K562 (cell line): ENCODE results near the gene WDFY2. TPM values are rescaled to one million over a fixed set of nuclear protein-coding genes. Genes with fewer than 3 reads are reported as not detected.

ENCODE experiments used
- ATAC-seq: fragments of 200-7000 bp; cut with Tn5 transposase; 3 replicates; pipeline ENCODE4 v1.9.1; 2020; ENCODE audit warnings: moderate library complexity
- BruUV-seq: library from RNA; stranded (reverse); fragments of 400-500 nt; replicated peaks from 2 replicates; lab custom pipeline; 2021; lab: Mats Ljungman, UMichigan
- CTCF ChIA-PET: fragments of 300-600 bp; formaldehyde crosslinking; extraction: SDS; loops from one replicate; lab custom pipeline; 2021; ENCODE audit warnings: low intra/inter-chr PET ratio; lab: Yijun Ruan, JAX
- POLR2A ChIA-PET: fragments of 300-600, 350-650 bp; sonication (Branson Sonifier 250); formaldehyde crosslinking; extraction: SDS; loops from one replicate; lab custom pipeline; 2021; ENCODE audit warnings: antibody characterized with exemption, inconsistent platforms; lab: Yijun Ruan, JAX
- DNase-seq, 4 experiments: peaks; one replicate each; pipeline versions ENCODE4 v3.0.0 to v3.0.0-alpha.2; 2011 to 2018; ENCODE audit warnings: low spot score in 3 of 4, mixed read lengths in 3 of 4; ENCODE audit errors: extremely low read depth in 1 of 4
- FAIRE-seq: peaks from 2 replicates; lab custom pipeline; 2011; peaks lifted over from hg19 to GRCh38; lab: Jason Lieb, UNC
- H2AFZ ChIP-seq: 2 replicates; pipeline ENCODE4 v1.6.0; 2011; ENCODE audit warnings: low read depth, low read length, control low read depth, inconsistent platforms
- H3K27ac ChIP-seq: fragments of 200-600 bp; 3 replicates; pipeline ENCODE4 v1.8.0; 2011; ENCODE audit warnings: low read depth, mild to moderate bottlenecking, control low read depth, inconsistent platforms, low read length, moderate library complexity, mixed read lengths; ENCODE audit errors: extremely low read depth
- H3K27me3 ChIP-seq, 2 experiments: fragments of 300-600 bp in 1 of 2; 2 replicates in 1 of 2; 3 replicates in 1 of 2; pipeline versions ENCODE4 v1.6.0 to v1.8.0; 2011; ENCODE audit warnings: inconsistent platforms in 2 of 2, low read length in 2 of 2, mild to moderate bottlenecking in 1 of 2, mixed read lengths in 1 of 2, moderate library complexity in 1 of 2; ENCODE audit not compliant: control insufficient read depth in 2 of 2, insufficient read depth in 2 of 2
- H3K36me3 ChIP-seq: fragments of 300-600 bp; 3 replicates; pipeline ENCODE4 v1.8.0; 2011; ENCODE audit warnings: mild to moderate bottlenecking, low read length, inconsistent platforms; ENCODE audit not compliant: control insufficient read depth, insufficient read depth
- H3K4me1 ChIP-seq, 2 experiments: fragments of 200-600 bp in 1 of 2; replicated peaks in 1 of 2; 2 replicates in 1 of 2; 3 replicates in 1 of 2; pipeline versions ENCODE4 v1.5.1 to v1.8.0; 2011; ENCODE audit warnings: inconsistent platforms in 2 of 2, low read length in 2 of 2, mild to moderate bottlenecking in 1 of 2, mixed read lengths in 1 of 2, moderate library complexity in 1 of 2; ENCODE audit not compliant: control insufficient read depth in 2 of 2, insufficient read depth in 2 of 2
- H3K4me2 ChIP-seq: 2 replicates; pipeline ENCODE4 v1.6.1; 2011; ENCODE audit warnings: low read length, control low read depth, inconsistent platforms, mixed read lengths; ENCODE audit not compliant: insufficient read depth
- H3K4me3 ChIP-seq: fragments of 200-600 bp; sonication (generic), shearing (Covaris generic); 2 replicates; pipeline ENCODE4 v1.5.1; 2016; ENCODE audit warnings: control low read depth, inconsistent platforms
- H3K79me2 ChIP-seq: fragments of 200-600 bp; 3 replicates; pipeline ENCODE4 v1.8.0; 2011; ENCODE audit warnings: low read length, inconsistent platforms; ENCODE audit not compliant: control insufficient read depth, insufficient read depth
- H3K9ac ChIP-seq, 2 experiments: 2 replicates each; pipeline versions ENCODE4 v1.6.0 to v1.6.1; 2011; ENCODE audit warnings: low read depth in 2 of 2, low read length in 2 of 2, control low read depth in 1 of 2, inconsistent platforms in 1 of 2, mild to moderate bottlenecking in 1 of 2, mixed read lengths in 1 of 2; ENCODE audit not compliant: insufficient read depth in 1 of 2
- H3K9me1 ChIP-seq: one replicate; pipeline ENCODE4 v1.6.0; 2011; ENCODE audit warnings: inconsistent platforms, mild to moderate bottlenecking, low read length, moderate library complexity; ENCODE audit not compliant: control insufficient read depth, insufficient read depth
- H3K9me3 ChIP-seq: replicated peaks from 2 replicates; pipeline ENCODE4 v1.5.1; 2011; ENCODE audit warnings: low read depth, low read length, inconsistent platforms; ENCODE audit not compliant: control insufficient read depth, insufficient read depth
- H4K20me1 ChIP-seq: replicated peaks from 2 replicates; pipeline ENCODE4 v1.6.1; 2011; ENCODE audit warnings: low read length, inconsistent platforms, mixed read lengths; ENCODE audit not compliant: control insufficient read depth, insufficient read depth
- ARHGAP35 ChIP-seq: fragments of 450-650 bp; IDR thresholded peaks from 2 replicates; pipeline ENCODE4 v1.6.1; 2018; ENCODE audit not compliant: partially characterized antibody
- C11orf30 ChIP-seq: fragments of 450-650 bp; IDR thresholded peaks from 2 replicates; pipeline ENCODE4 v1.6.1; 2016; ENCODE audit warnings: low read depth, mild to moderate bottlenecking
- CBFA2T3 ChIP-seq: fragments of 450-650 bp; IDR thresholded peaks from 2 replicates; pipeline ENCODE4 v1.6.1; 2017
- HDAC2 ChIP-seq: fragments of 450-650 bp; IDR thresholded peaks from 2 replicates; pipeline ENCODE4 v1.6.1; 2016; ENCODE audit warnings: mild to moderate bottlenecking
- KLF10 ChIP-seq: fragments of 250-450 bp; sonication (Bioruptor Pico); IDR thresholded peaks from 2 replicates; pipeline ENCODE4 v1.6.1; 2021; ENCODE audit warnings: matching md5 sums
- NFE2 ChIP-seq: IDR thresholded peaks from 2 replicates; pipeline ENCODE4 v1.6.1; 2014; ENCODE audit warnings: antibody characterized with exemption, low read depth
- ZNF263 ChIP-seq: sonication (generic); formaldehyde crosslinking; IDR thresholded peaks from 2 replicates; pipeline ENCODE4 v1.8.0; 2022; ENCODE audit warnings: mild to moderate bottlenecking, missing genetic modification reagents, borderline replicate concordance
- ZNF316 ChIP-seq: fragments of 450-650 bp; IDR thresholded peaks from 2 replicates; pipeline ENCODE4 v1.6.1; 2016
- WGBS: fragments of 100-300 bp; shearing (Covaris generic); methylation state at CpG from one replicate; pipeline ENCODE4 v1.1.6; 2016; ENCODE audit warnings: low coverage, mixed read lengths; ENCODE audit not compliant: insufficient coverage; ENCODE audit errors: missing lambda C conversion rate; 5-methylcytosine and 5-hydroxymethylcytosine counted together
- in situ Hi-C: fragments of 300-500 bp; cut with MboI; formaldehyde crosslinking; loops from 4 replicates; pipeline ENCODE4 v1.15.0; 2018; ENCODE audit warnings: inconsistent platforms, mixed read lengths
- intact Hi-C: fragments of 100-400 bp; cut with micrococcal nuclease; formaldehyde crosslinking; loops from 2 replicates; pipeline ENCODE4 v1.14.2; 2022
- polyA plus RNA-seq, 8 experiments: library from polyadenylated mRNA; depleted of rRNA in 4 of 8; stranded (reverse) in 5 of 8; unstranded in 3 of 8; fragments of >200 nt; fragmentation: Nextera tagmentation in 2 of 8; fragmentation: Illumina TruSeq in 1 of 8; extraction: Ambion mirVana in 2 of 8; extraction: Trizol in 1 of 8; gene quantifications; 2 replicates each; pipeline versions ENCODE4 v1.2.1 to v1.2.3, GENCODE V29; 2011 to 2014; ENCODE audit warnings: inconsistent platforms in 1 of 8, missing spikeins in 1 of 8
- total RNA-seq, 7 experiments: library from RNA; depleted of rRNA in 6 of 7; stranded (reverse); fragments of >200 nt in 6 of 7; fragmentation: Illumina TruSeq in 2 of 7; extraction: Trizol in 2 of 7; gene quantifications; 2 replicates each; pipeline versions ENCODE4 v1.2.1 to v1.2.3, GENCODE V29; 2011 to 2021; ENCODE audit warnings: low replicate concordance in 1 of 7
- TF ChIP-seq, protein P1 (sequence below): fragments of 250-450 bp; sonication (Bioruptor Pico); IDR thresholded peaks from 2 replicates; pipeline ENCODE4 v1.6.1; 2021; ENCODE audit warnings: mild to moderate bottlenecking
- TF ChIP-seq, protein P2 (sequence below): fragments of 450-650 bp; IDR thresholded peaks from 2 replicates; pipeline ENCODE4 v1.6.1; 2014; ENCODE audit warnings: low read depth, mild to moderate bottlenecking, moderate library complexity, borderline replicate concordance

The WDFY2 gene
- total and polyA plus RNA-seq, 9 of the 15 experiments (the other 6 are each of a cell fraction or from before 2014, with no cell fraction given): 0.66 to 6.4 (median 4.4) TPM

DNA sequence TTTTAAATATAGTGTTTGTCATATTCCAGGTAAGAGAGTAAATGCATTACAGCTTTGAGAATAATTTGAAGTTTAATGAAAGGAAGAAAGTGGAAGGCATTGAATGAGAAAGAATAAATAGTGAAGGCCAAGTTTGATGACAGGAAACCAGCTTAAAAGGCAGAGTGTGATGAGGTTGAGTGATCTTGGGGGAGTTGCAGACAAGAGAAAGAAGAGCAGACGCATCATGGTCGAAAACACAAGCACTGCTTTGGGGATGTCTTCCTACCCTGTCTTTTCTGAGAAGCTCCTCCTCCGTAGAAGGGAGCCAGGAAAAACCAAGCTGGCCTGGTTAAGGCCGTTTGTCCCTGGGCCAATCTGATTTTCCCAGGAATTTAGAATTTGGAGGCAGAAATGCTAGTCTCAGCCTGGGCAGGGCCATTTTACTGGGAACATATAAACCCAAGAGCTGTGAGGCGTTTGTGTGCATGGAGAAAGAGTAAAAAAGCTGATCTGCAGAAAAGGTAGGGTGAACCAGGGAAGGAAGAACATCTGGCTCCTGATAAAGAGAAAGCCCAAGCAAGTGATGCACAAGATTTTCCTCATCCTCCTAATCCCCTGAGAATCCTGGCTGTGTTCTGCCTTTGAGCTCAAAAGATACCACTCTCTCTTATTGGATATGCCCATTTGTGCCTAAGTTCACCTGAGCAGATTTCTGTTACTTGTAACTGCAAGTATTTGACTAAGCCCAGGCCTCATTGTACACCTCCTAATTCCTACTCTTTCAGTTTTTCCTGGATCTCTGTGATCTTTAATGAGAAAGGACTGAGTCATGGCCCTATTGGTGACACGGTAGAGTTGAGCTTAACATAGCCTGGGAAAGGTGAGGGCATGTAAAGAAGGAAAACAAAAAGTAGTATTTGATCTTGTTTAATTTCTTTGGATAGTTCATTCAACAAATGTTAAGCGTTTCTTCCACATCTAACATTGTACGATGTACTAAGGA is 80.0 kb downstream of the WDFY2 start:
- no peak overlapping the region for H3K4me2 ChIP-seq
- FAIRE-seq (no peak), DNase-seq (no peak), ATAC-seq (no peak)
- no peaks in the 10 kb centered on the region for H4K20me1 ChIP-seq
- no peak overlapping the region for H3K27ac ChIP-seq
- H3K9ac ChIP-seq: no peak overlapping the region
- no peaks in the 10 kb centered on the region for H3K9me3 ChIP-seq
- H3K9me1 ChIP-seq: no peaks in the 10 kb centered on the region
- H2AFZ ChIP-seq: no peak overlapping the region
- in situ Hi-C loops (no loop called here), intact Hi-C loops (no loop called here)
- no peaks in the 10 kb centered on the region; the same call in 2 of the 3 replicates for H3K36me3 ChIP-seq
- CTCF ChIA-PET: no interaction called here
- TF ChIP-seq KLF10 (CRISPR knock-in tag) (no peak), C11orf30 (peak; percentile 56), ZNF263 (CRISPR knock-in tag) (no peak), HDAC2 (no peak), CBFA2T3 (0 out of 2 replicates have a peak, but pooled peaks have one; percentile 20), NFE2 (0 out of 2 replicates have a peak, but pooled peaks have one; percentile 16), ZNF316 (0 out of 2 replicates have a peak, but pooled peaks have one; percentile 28), ARHGAP35 (no peak)
- TF ChIP-seq, protein P1, sequence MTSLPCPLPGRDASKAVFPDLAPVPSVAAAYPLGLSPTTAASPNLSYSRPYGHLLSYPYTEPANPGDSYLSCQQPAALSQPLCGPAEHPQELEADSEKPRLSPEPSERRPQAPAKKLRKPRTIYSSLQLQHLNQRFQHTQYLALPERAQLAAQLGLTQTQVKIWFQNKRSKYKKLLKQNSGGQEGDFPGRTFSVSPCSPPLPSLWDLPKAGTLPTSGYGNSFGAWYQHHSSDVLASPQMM (CRISPR knock-in tag): no peak
- TF ChIP-seq, protein P2, sequence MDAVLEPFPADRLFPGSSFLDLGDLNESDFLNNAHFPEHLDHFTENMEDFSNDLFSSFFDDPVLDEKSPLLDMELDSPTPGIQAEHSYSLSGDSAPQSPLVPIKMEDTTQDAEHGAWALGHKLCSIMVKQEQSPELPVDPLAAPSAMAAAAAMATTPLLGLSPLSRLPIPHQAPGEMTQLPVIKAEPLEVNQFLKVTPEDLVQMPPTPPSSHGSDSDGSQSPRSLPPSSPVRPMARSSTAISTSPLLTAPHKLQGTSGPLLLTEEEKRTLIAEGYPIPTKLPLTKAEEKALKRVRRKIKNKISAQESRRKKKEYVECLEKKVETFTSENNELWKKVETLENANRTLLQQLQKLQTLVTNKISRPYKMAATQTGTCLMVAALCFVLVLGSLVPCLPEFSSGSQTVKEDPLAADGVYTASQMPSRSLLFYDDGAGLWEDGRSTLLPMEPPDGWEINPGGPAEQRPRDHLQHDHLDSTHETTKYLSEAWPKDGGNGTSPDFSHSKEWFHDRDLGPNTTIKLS: no peak
- 53% methylated on average over 8 of the region's 8 CpGs for WGBS
- no peaks in the 10 kb centered on the region for H3K27me3 ChIP-seq
- POLR2A ChIA-PET: interaction anchor here (1.0 kb wide), 1 partner anchor 9 kb away, joined by 3 read pairs; no protein-coding TSS in a partner anchor
- H3K79me2 ChIP-seq: no peaks in the 10 kb centered on the region
- peaks cover 0 to 10% of the 10 kb centered on the region in 2 experiments; a peak in 2 of 5 replicates for H3K4me1 ChIP-seq
- H3K4me3 ChIP-seq: no peak overlapping the region
- BruUV-seq: no TSS peak
